DND-41 (cell line): ENCODE results near the gene RPUSD3.
A peak's percentile ranks its signal among the peaks of the same experiment; 100 is the strongest.

Experiments
- CTCF ChIP-seq: IDR thresholded peaks from 2 replicates; pipeline ENCODE4 v1.5.1; 2012; ENCODE audit warnings: borderline replicate concordance, low read length, moderate library complexity, mild to moderate bottlenecking; ENCODE audit not compliant: poor library complexity, severe bottlenecking; ENCODE audit errors: extremely low read depth
- EZH2 ChIP-seq: IDR thresholded peaks from 3 replicates; pipeline ENCODE4 v1.6.1; 2012; ENCODE audit warnings: borderline replicate concordance, low read depth, mild to moderate bottlenecking, moderate library complexity, low read length, inconsistent platforms; ENCODE audit not compliant: severe bottlenecking

DNA sequence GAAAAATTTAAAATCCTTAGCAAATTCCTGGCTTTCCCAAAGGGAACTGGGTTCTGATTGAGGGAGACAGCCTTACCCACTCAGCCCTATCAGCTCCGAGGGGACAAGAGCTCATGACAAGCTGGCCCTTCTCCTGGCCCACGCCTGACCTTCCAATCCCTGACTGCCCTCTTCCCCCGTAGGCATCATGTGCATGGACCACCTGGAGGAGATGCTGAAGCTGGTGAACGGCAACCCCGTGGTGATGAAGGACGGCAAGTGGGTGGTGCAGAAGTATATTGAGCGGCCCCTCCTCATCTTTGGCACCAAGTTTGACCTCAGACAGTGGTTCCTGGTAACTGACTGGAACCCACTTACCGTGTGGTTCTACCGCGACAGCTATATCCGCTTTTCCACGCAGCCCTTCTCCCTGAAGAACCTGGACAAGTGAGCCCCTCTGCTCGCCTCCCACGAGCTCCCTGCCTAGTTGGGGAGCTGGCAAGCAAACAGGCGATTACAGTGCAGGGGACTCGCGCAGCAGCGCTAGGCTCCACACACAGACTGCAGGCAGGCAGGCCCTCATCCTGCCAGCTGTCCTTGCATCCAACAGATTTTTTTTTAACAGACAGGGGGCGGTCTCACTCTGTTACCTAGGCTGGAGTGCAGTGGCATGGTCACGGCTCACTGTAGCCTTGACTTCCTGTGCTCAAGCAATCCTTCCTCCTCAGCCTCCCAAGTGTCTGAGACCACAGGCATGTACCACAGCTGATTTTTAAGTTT is 16.8 kb downstream of the RPUSD3 start:
- TF ChIP-seq CTCF (peak; percentile 51), EZH2 (no peak)
